Ascending aorta (tissue), 2 donors: Measurements from ENCODE around the gene CASP5. TPM values are rescaled to one million over a fixed set of nuclear protein-coding genes. Genes with fewer than 3 reads are reported as not detected.
"Not testable (repeated sequence)": the region's sequence is repeated elsewhere in the genome, so short reads cannot be mapped to it uniquely, and the experiment has no call there.

Experiments
- DNase-seq, 2 donors: peaks; one replicate each; pipeline ENCODE4 v3.0.0-alpha.2; 2019; ENCODE audit warnings: low spot score in 2 of 2
- H3K27ac ChIP-seq, 2 donors: fragments of 200-600 bp; sonication (generic); one replicate each; pipeline ENCODE4 v1.5.1; 2016 to 2017; ENCODE audit warnings: mild to moderate bottlenecking in 1 of 2
- H3K27me3 ChIP-seq: fragments of 200-600 bp; sonication (generic); one replicate; pipeline ENCODE4 v1.5.1; 2017
- H3K36me3 ChIP-seq, 2 donors: fragments of 200-600 bp; sonication (generic); one replicate each; pipeline ENCODE4 v1.5.1; 2016
- H3K4me1 ChIP-seq, 2 donors: fragments of 200-600 bp; sonication (generic); one replicate each; pipeline ENCODE4 v1.5.1; 2016 to 2017; ENCODE audit warnings: mild to moderate bottlenecking in 1 of 2
- H3K4me3 ChIP-seq, 2 donors: fragments of 200-600 bp; sonication (generic); one replicate each; pipeline ENCODE4 v1.5.1; 2016 to 2017; ENCODE audit warnings: mild to moderate bottlenecking in 1 of 2
- H3K9me3 ChIP-seq, 2 donors: fragments of 200-600 bp; sonication (generic); one replicate each; pipeline ENCODE4 v1.5.1; 2016
- intact Hi-C: fragments of 100-400 bp; cut with DNase I; formaldehyde crosslinking; loops from one replicate; pipeline ENCODE4 v1.15.1; 2023
- total RNA-seq: library from RNA; depleted of rRNA; stranded (reverse); fragments of >200 nt; gene quantifications from one replicate; pipeline ENCODE4 v1.1.0, GENCODE V29; 2016
- TF ChIP-seq, protein P1 (sequence below), 3 experiments: fragments of 200-600 bp in 2 of 3; fragments of 450-650 bp in 1 of 3; sonication (generic) in 2 of 3; IDR thresholded peaks; one replicate each; pipeline ENCODE4 v1.5.1; 2016 to 2019; ENCODE audit warnings: antibody characterized with exemption in 3 of 3, mild to moderate bottlenecking in 1 of 3, moderate library complexity in 1 of 3

Gene CASP5
- not detected for total RNA-seq

DNA sequence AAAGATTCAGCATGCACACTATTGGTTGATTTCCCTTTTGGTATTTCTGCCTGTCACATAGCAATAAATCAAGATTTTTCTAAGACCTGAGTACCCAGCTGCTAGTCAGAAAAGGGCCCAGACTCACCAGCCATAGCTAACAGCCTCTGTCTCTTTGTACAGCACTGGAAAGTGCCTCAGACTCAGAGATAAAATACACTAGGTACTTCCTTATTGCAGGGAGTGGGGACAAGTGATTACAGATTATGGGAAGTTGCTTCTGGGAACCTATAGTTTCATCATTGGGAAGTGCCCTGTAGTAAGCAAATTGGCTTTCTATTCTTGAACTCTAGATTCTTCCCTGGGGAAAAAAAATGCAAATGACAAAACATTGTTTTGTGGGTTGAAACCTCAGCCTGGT is at the start of gene CASP5:
TSS of gene CASP5 (minus strand) at position 166 of the 400 bp plus-strand sequence. CDS start at position 134, 32 bp downstream.
- intact Hi-C loops, result no loop called here
- H3K9me3 ChIP-seq, result no peaks in the 10 kb centered on the region
- H3K27ac ChIP-seq, result no peak within 1 kb of the TSS
- no peak for DNase-seq
- TF ChIP-seq, protein P1, sequence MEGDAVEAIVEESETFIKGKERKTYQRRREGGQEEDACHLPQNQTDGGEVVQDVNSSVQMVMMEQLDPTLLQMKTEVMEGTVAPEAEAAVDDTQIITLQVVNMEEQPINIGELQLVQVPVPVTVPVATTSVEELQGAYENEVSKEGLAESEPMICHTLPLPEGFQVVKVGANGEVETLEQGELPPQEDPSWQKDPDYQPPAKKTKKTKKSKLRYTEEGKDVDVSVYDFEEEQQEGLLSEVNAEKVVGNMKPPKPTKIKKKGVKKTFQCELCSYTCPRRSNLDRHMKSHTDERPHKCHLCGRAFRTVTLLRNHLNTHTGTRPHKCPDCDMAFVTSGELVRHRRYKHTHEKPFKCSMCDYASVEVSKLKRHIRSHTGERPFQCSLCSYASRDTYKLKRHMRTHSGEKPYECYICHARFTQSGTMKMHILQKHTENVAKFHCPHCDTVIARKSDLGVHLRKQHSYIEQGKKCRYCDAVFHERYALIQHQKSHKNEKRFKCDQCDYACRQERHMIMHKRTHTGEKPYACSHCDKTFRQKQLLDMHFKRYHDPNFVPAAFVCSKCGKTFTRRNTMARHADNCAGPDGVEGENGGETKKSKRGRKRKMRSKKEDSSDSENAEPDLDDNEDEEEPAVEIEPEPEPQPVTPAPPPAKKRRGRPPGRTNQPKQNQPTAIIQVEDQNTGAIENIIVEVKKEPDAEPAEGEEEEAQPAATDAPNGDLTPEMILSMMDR (IDR thresholded peaks at IDR 0.05), result no peak
- no peaks in the 10 kb centered on the region for H3K36me3 ChIP-seq
- no peaks in the 10 kb centered on the region for H3K4me1 ChIP-seq
- no peaks in the 10 kb centered on the region for H3K27me3 ChIP-seq
- H3K4me3 ChIP-seq, result no peak within 1 kb of the TSS

GRCh38 chr11:105072080-105072479 is 49.1 kb upstream of the CASP5 start:
- H3K9me3 ChIP-seq, H3K27me3 ChIP-seq, H3K4me3 ChIP-seq, H3K4me1 ChIP-seq, DNase-seq, H3K36me3 ChIP-seq, intact Hi-C loops, H3K27ac ChIP-seq: not testable (repeated sequence)

- Histone ChIP-seq H3K9me3 (no peaks in the 10 kb centered on the region), H3K4me1 (no peaks in the 10 kb centered on the region), H3K36me3 (no peaks in the 10 kb centered on the region), H3K4me3 (no peak overlapping the region), H3K27me3 (no peaks in the 10 kb centered on the region), H3K27ac (no peak overlapping the region)
- TF ChIP-seq, protein P1 (IDR thresholded peaks at IDR 0.05), result no peak
- intact Hi-C loops, result no loop called here
- DNase-seq, result no peak
These were observed 48.2 kb upstream of the CASP5 start for GRCh38 chr11:105071089-105071732.

DNA sequence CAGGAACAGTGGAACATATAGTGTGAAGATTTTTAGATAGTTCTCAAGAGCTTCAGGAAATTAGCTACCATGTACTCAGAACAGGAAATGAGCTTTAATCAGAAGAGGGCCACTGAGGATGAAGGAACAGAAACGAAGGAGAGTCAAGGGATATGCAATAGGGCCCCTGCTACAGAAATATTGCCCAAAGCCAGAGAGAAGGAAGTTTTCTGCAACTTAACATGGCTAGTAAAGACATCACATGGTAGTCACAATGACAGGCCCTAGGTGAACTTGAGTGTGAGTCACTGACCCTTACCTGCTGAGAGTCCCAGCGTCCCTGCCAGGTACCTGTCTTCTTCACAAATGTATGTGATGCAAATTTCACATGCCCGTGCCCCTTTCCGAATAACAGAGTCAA is 47.3 kb upstream of the CASP5 start:
- no peak for DNase-seq

DNA sequence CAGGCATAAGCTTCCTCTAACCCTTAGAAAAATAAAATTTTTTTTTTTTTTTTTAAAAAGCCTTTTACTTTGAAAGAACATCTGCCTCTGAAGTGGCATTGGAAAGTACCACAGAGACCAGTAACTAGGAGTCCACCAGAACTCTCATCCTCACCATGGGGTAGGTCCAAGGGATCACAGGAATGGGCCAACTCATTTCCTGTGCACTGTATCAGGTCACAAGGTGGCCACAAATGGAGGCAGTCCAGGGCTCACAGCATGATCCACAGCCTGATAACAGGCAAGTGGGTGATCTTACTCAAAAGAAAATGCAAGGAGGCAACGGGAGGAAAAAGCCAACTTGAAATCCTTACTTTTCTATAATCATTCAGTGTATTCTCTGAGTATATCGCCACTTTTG is 46.8 kb upstream of the CASP5 start:
- H3K36me3 ChIP-seq, H3K27me3 ChIP-seq, H3K27ac ChIP-seq, H3K4me1 ChIP-seq, intact Hi-C loops, H3K4me3 ChIP-seq, DNase-seq, H3K9me3 ChIP-seq: not testable (repeated sequence)

More for the DNA sequence above, 47.3 kb upstream of the CASP5 start:
- no peak overlapping the region for H3K4me3 ChIP-seq
- no peaks in the 10 kb centered on the region for H3K27me3 ChIP-seq
- no peaks in the 10 kb centered on the region for H3K36me3 ChIP-seq
- no peaks in the 10 kb centered on the region for H3K4me1 ChIP-seq
- TF ChIP-seq, protein P1 (IDR thresholded peaks at IDR 0.05), result no peak
- intact Hi-C loops, result no loop called here
- no peak overlapping the region for H3K27ac ChIP-seq
- H3K9me3 ChIP-seq, result no peaks in the 10 kb centered on the region

DNA sequence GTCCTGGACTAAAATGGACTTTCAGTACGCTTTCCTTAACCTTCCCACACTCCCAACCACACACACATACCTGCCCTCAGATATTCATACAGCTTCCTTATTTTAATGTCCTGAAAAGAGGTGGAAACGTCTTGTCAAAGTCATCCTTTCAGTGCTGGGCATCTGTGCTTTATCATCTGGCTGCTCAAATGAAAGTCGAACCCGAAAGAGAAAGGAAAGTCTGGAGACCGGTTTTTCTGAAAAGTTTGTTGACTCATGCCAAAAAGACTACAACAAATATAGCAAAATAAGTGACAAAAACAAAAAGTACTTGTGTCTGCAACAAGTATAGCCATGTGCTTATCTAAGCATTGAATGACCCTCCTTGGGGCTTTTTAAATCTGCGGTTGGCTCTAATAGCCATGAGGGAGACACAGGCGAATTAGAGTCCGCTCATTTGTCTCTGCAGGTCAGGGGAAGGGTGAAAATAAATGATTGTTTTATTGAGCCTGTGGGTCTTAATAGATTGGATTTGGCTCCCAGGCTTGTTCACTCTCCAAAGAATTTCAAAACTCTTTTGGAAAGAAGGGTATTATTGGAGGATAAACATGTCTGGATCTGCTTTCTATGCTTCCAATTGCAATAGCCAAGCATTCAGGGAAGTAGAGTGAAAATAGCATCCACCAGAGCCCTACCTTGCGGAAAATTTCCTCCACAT is 40.4 kb upstream of the CASP5 start:
- H3K27me3 ChIP-seq, H3K4me1 ChIP-seq, H3K27ac ChIP-seq, intact Hi-C loops, H3K36me3 ChIP-seq, H3K4me3 ChIP-seq, DNase-seq, H3K9me3 ChIP-seq: not testable (repeated sequence)

GRCh38 chr11:105057432-105057831 is 34.5 kb upstream of the CASP5 start:
- no peaks in the 10 kb centered on the region for H3K9me3 ChIP-seq
- no peak overlapping the region for H3K4me3 ChIP-seq
- no peaks in the 10 kb centered on the region for H3K4me1 ChIP-seq
- intact Hi-C loops, result no loop called here
- no peak for DNase-seq
- TF ChIP-seq, protein P1 (IDR thresholded peaks at IDR 0.05), result no peak
- no peaks in the 10 kb centered on the region for H3K36me3 ChIP-seq
- no peak overlapping the region for H3K27ac ChIP-seq
- no peaks in the 10 kb centered on the region for H3K27me3 ChIP-seq
